Measurements from ENCODE around the gene SKAP1.

Gene SKAP1

GRCh38 chr17:48441231-48441711 is 11.3 kb upstream of the SKAP1 start:
- H3K27me3 ChIP-seq (ENCODE audit: insufficient read depth, low read length, poor library complexity, severe bottlenecking): no peaks in the 10 kb centered on the region
- peaks cover 90% of the 10 kb centered on the region for H3K4me1 ChIP-seq (ENCODE audit: insufficient read depth, low read length, poor library complexity, severe bottlenecking)
- no peak for TF ChIP-seq CTCF (conservative IDR thresholded peaks at IDR 0.05; ENCODE audit: low read length)
- peak; percentile 88 for TF ChIP-seq EZH2phosphoT487 (IDR thresholded peaks at IDR 0.05; ENCODE audit: borderline replicate concordance)
- peaks cover 13% of the 10 kb centered on the region for H3F3A ChIP-seq (ENCODE audit: low read depth)
- no peaks in the 10 kb centered on the region for H3K9me3 ChIP-seq (ENCODE audit: insufficient read depth, low read depth, low read length)
- no peaks in the 10 kb centered on the region for H3K9me2 ChIP-seq (replicated peaks; ENCODE audit: low read depth, low read length)
- no peaks in the 10 kb centered on the region for H3K36me3 ChIP-seq (ENCODE audit: insufficient read depth, low read length)
- H3K4me3 ChIP-seq (ENCODE audit: low read length, poor library complexity, severe bottlenecking): peak overlapping the region; percentile 68
- H3K79me2 ChIP-seq (ENCODE audit: insufficient read depth, low read length): no peaks in the 10 kb centered on the region
- H2AFZ ChIP-seq (ENCODE audit: low read length): no peak overlapping the region
- H4K20me1 ChIP-seq (ENCODE audit: insufficient read depth, low read length, poor library complexity, severe bottlenecking): no peaks in the 10 kb centered on the region
- H3K4me2 ChIP-seq (ENCODE audit: low read depth, low read length, poor library complexity, severe bottlenecking): peak overlapping the region; percentile 94
- peak overlapping the region; percentile 58 for H3K9ac ChIP-seq (ENCODE audit: low read depth, low read length, poor library complexity, severe bottlenecking)

- Histone ChIP-seq H2AFZ (ENCODE audit: low read length) (no peak overlapping the region), H3F3A (ENCODE audit: low read depth) (peaks cover 13% of the 10 kb centered on the region), H4K20me1 (ENCODE audit: insufficient read depth, low read length, poor library complexity, severe bottlenecking) (no peaks in the 10 kb centered on the region), H3K36me3 (ENCODE audit: insufficient read depth, low read length) (no peaks in the 10 kb centered on the region), H3K27me3 (ENCODE audit: insufficient read depth, low read length, poor library complexity, severe bottlenecking) (no peaks in the 10 kb centered on the region), H3K9me2 (replicated peaks; ENCODE audit: low read depth, low read length) (no peaks in the 10 kb centered on the region), H3K4me2 (ENCODE audit: low read depth, low read length, poor library complexity, severe bottlenecking) (peak overlapping the region; percentile 94), H3K4me3 (ENCODE audit: low read length, poor library complexity, severe bottlenecking) (peak overlapping the region; percentile 68), H3K9ac (ENCODE audit: low read depth, low read length, poor library complexity, severe bottlenecking) (peak overlapping the region; percentile 58), H3K9me3 (ENCODE audit: insufficient read depth, low read depth, low read length) (no peaks in the 10 kb centered on the region), H3K4me1 (ENCODE audit: insufficient read depth, low read length, poor library complexity, severe bottlenecking) (peaks cover 85% of the 10 kb centered on the region), H3K79me2 (ENCODE audit: insufficient read depth, low read length) (no peaks in the 10 kb centered on the region)
- TF ChIP-seq EZH2phosphoT487 (IDR thresholded peaks at IDR 0.05; ENCODE audit: borderline replicate concordance): no peak
- TF ChIP-seq CTCF (conservative IDR thresholded peaks at IDR 0.05; ENCODE audit: low read length): no peak
Measured at GRCh38 chr17:48440669-48441068, 10.7 kb upstream of the SKAP1 start.

- H3K36me3 ChIP-seq (ENCODE audit: insufficient read depth, low read length): no peaks in the 10 kb centered on the region
- no peak overlapping the region for H2AFZ ChIP-seq (ENCODE audit: low read length)
- no peaks in the 10 kb centered on the region for H3K27me3 ChIP-seq (ENCODE audit: insufficient read depth, low read length, poor library complexity, severe bottlenecking)
- H3F3A ChIP-seq (ENCODE audit: low read depth): peaks cover 13% of the 10 kb centered on the region
- no peaks in the 10 kb centered on the region for H4K20me1 ChIP-seq (ENCODE audit: insufficient read depth, low read length, poor library complexity, severe bottlenecking)
- no peaks in the 10 kb centered on the region for H3K9me3 ChIP-seq (ENCODE audit: insufficient read depth, low read depth, low read length)
- H3K9me2 ChIP-seq (replicated peaks; ENCODE audit: low read depth, low read length): no peaks in the 10 kb centered on the region
- peak overlapping the region; percentile 94 for H3K4me2 ChIP-seq (ENCODE audit: low read depth, low read length, poor library complexity, severe bottlenecking)
- H3K9ac ChIP-seq (ENCODE audit: low read depth, low read length, poor library complexity, severe bottlenecking): peak overlapping the region; percentile 58
- H3K79me2 ChIP-seq (ENCODE audit: insufficient read depth, low read length): no peaks in the 10 kb centered on the region
- TF ChIP-seq EZH2phosphoT487 (IDR thresholded peaks at IDR 0.05; ENCODE audit: borderline replicate concordance) (no peak), CTCF (conservative IDR thresholded peaks at IDR 0.05; ENCODE audit: low read length) (no peak)
- peaks cover 79% of the 10 kb centered on the region for H3K4me1 ChIP-seq (ENCODE audit: insufficient read depth, low read length, poor library complexity, severe bottlenecking)
- H3K4me3 ChIP-seq (ENCODE audit: low read length, poor library complexity, severe bottlenecking): peak overlapping the region; percentile 68
Measured at GRCh38 chr17:48439875-48440505, 10.0 kb upstream of the SKAP1 start.
